B cell (primary cell): ENCODE results near the gene UBL3. TPM values are rescaled to one million over a fixed set of nuclear protein-coding genes. Genes with fewer than 3 reads are reported as not detected.

Source experiments
- ATAC-seq: fragments of 200-7000 bp; cut with Tn5 transposase; one replicate; pipeline ENCODE4 v1.10.0; 2021; ENCODE audit warnings: low read depth, mild to moderate bottlenecking, moderate number of reproducible peaks, moderate library complexity
- CTCF ChIA-PET: fragments of 350-600 bp; sonication (Branson Sonifier 250); formaldehyde crosslinking; loops from one replicate; lab custom pipeline; 2021; ENCODE audit warnings: antibody characterized with exemption, inconsistent platforms; lab: Charles Lee
- POLR2A ChIA-PET: fragments of 350-600 bp; sonication (Branson Sonifier 250); formaldehyde crosslinking; loops from one replicate; lab custom pipeline; 2021; ENCODE audit warnings: antibody characterized with exemption; lab: Charles Lee
- DNase-seq: peaks from one replicate; pipeline ENCODE4 v3.0.0; 2013
- H2AFZ ChIP-seq: 2 replicates; pipeline ENCODE4 v1.6.1; 2012; ENCODE audit warnings: mild to moderate bottlenecking, low read depth, low read length; ENCODE audit not compliant: insufficient read depth, poor library complexity, severe bottlenecking
- H3K27ac ChIP-seq, 2 donors: 1 replicate in 1 of 2; 2 replicates in 1 of 2; pipeline ENCODE4 v1.5.1; 2012 to 2013; ENCODE audit warnings: low read length in 2 of 2, mild to moderate bottlenecking in 2 of 2, moderate library complexity in 1 of 2
- H3K27me3 ChIP-seq, 4 experiments: fragments of 200-600 bp in 1 of 4; sonication (generic) in 1 of 4; replicated peaks in 1 of 4; 1 replicate in 2 of 4; 2 replicates in 2 of 4; pipeline versions ENCODE4 v1.6.1 to v1.7.0; 2013 to 2016; ENCODE audit warnings: low read length in 3 of 4, mild to moderate bottlenecking in 2 of 4, mixed read lengths in 1 of 4, moderate library complexity in 1 of 4; ENCODE audit not compliant: insufficient read depth in 4 of 4, control insufficient read depth in 3 of 4; ENCODE audit errors: control extremely low read depth in 1 of 4
- H3K36me3 ChIP-seq, 2 experiments: replicated peaks in 1 of 2; 1 replicate in 1 of 2; 2 replicates in 1 of 2; pipeline versions ENCODE4 v1.6.1 to v1.7.1; 2013; ENCODE audit warnings: low read length in 1 of 2; ENCODE audit not compliant: insufficient read depth in 2 of 2, control insufficient read depth in 1 of 2; ENCODE audit errors: control extremely low read depth in 1 of 2, extremely low read depth in 1 of 2
- H3K4me1 ChIP-seq, 2 donors: fragments of 200-600 bp in 1 of 2; sonication (generic) in 1 of 2; 1 replicate in 1 of 2; 2 replicates in 1 of 2; pipeline versions ENCODE4 v1.5.1 to v1.6.1; 2013 to 2017; ENCODE audit warnings: low read length in 2 of 2; ENCODE audit not compliant: control insufficient read depth in 2 of 2, insufficient read depth in 2 of 2
- H3K4me2 ChIP-seq: replicated peaks from 2 replicates; pipeline ENCODE3; 2012; ENCODE audit warnings: mild to moderate bottlenecking, low read depth, low read length; ENCODE audit not compliant: poor library complexity, severe bottlenecking
- H3K4me3 ChIP-seq, 5 experiments: fragments of 200-600 bp in 1 of 5; sonication (generic) in 1 of 5; 1 replicate in 3 of 5; 2 replicates in 2 of 5; pipeline versions ENCODE4 v1.5.1 to v1.7.0; 2011 to 2016; ENCODE audit warnings: low read length in 4 of 5, mild to moderate bottlenecking in 4 of 5, low read depth in 2 of 5, control low read depth in 1 of 5, moderate library complexity in 1 of 5; ENCODE audit not compliant: insufficient read depth in 1 of 5; ENCODE audit errors: control extremely low read depth in 1 of 5, extremely low read depth in 1 of 5
- H3K79me2 ChIP-seq: fragments of 200-600 bp; sonication (generic); one replicate; pipeline ENCODE4 v1.6.0; 2016; ENCODE audit warnings: low read length; ENCODE audit not compliant: control insufficient read depth, insufficient read depth
- H3K9ac ChIP-seq: fragments of 200-600 bp; sonication (generic); 2 replicates; pipeline ENCODE4 v1.6.1; 2017; ENCODE audit warnings: mild to moderate bottlenecking, low read length, moderate library complexity
- H3K9me3 ChIP-seq, 3 donors: one replicate each; pipeline versions ENCODE4 v1.6.1 to v1.7.1; 2013; ENCODE audit warnings: low read length in 2 of 3; ENCODE audit not compliant: control insufficient read depth in 2 of 3, insufficient read depth in 1 of 3; ENCODE audit errors: control extremely low read depth in 1 of 3
- H4K20me1 ChIP-seq: 2 replicates; pipeline ENCODE4 v1.6.0; 2012; ENCODE audit warnings: mild to moderate bottlenecking, low read length; ENCODE audit not compliant: insufficient read depth, control insufficient read depth, poor library complexity, severe bottlenecking
- H3K27ac Mint-ChIP-seq: one replicate; pipeline ENCODE4 v1.8.0; 2021; ENCODE audit warnings: mixed read lengths
- H3K27me3 Mint-ChIP-seq: one replicate; pipeline ENCODE4 v1.8.0; 2021; ENCODE audit warnings: mixed read lengths
- H3K4me1 Mint-ChIP-seq: one replicate; pipeline ENCODE4 v1.8.0; 2021; ENCODE audit warnings: mixed read lengths
- H3K4me3 Mint-ChIP-seq: one replicate; pipeline ENCODE4 v1.8.0; 2021; ENCODE audit warnings: mixed read lengths
- H3K9me3 Mint-ChIP-seq: one replicate; pipeline ENCODE4 v1.8.0; 2022; ENCODE audit warnings: mixed read lengths; ENCODE audit not compliant: insufficient read depth
- EZH2 ChIP-seq: IDR thresholded peaks from 2 replicates; pipeline ENCODE4 v1.6.1; 2012; ENCODE audit warnings: borderline replicate concordance, low read depth, mild to moderate bottlenecking, moderate library complexity, low read length; ENCODE audit not compliant: insufficient read depth, poor library complexity, severe bottlenecking
- WGBS: methylation state at CpG from one replicate; pipeline ENCODE4 v1.1.5; 2013; ENCODE audit warnings: missing lambda C conversion rate; ENCODE audit not compliant: insufficient coverage; 5-methylcytosine and 5-hydroxymethylcytosine counted together
- intact Hi-C: fragments of 100-400 bp; cut with micrococcal nuclease; formaldehyde crosslinking; loops from one replicate; pipeline ENCODE4 v1.10.0; 2022
- polyA plus RNA-seq: library from polyadenylated mRNA; depleted of rRNA; stranded (reverse); fragments of >200 nt; gene quantifications from 2 replicates; pipeline ENCODE4 v1.2.3, GENCODE V29; 2012
- total RNA-seq, 2 donors: library from RNA; stranded (reverse); fragments of 120-200 nt in 1 of 2; gene quantifications; 1 replicate in 1 of 2; 2 replicates in 1 of 2; pipeline versions ENCODE4 v1.2.3 to v1.2.4, GENCODE V29; 2013 to 2022
- TF ChIP-seq, protein P1 (sequence below): fragments of 200-600 bp; IDR thresholded peaks from one replicate; pipeline ENCODE4 v1.8.0; 2022; ENCODE audit warnings: antibody characterized with exemption, mild to moderate bottlenecking

The UBL3 gene
- total and polyA plus RNA-seq, 2 donors (not counting 1 experiment from before 2014, with no cell fraction given), result 7.3 to 27.9 TPM

DNA sequence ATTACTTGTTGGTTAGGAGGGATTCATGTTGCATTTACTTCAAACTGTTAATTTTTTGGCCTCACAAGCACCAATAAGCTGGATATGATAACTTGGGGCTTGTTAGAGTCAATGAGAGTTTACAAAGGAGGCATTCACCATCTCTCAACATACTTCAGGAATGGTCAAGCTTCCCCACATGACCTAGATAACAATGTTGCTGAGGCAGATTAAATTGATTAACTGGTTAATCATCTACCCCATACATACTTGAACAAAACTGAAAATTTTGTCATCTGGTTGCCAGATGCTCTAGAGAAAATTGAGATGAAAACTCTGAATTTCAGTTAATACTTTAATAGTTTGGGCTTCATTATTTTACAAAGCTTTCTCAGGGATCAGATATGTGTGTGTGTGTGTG, 43.0 kb upstream of the UBL3 start:
- Mint-ChIP-seq H3K4me3 (no peak overlapping the region), H3K9me3 (no peaks in the 10 kb centered on the region), H3K27me3 (peaks cover 4% of the 10 kb centered on the region), H3K4me1 (no peaks in the 10 kb centered on the region), H3K27ac (no peak overlapping the region)
- H3K79me2 ChIP-seq, result no peaks in the 10 kb centered on the region
- H2AFZ ChIP-seq, result no peak overlapping the region
- no peaks in the 10 kb centered on the region for H4K20me1 ChIP-seq
- no peaks in the 10 kb centered on the region for H3K4me1 ChIP-seq
- H3K9ac ChIP-seq, result no peak overlapping the region
- no peak for TF ChIP-seq EZH2
- TF ChIP-seq, protein P1, sequence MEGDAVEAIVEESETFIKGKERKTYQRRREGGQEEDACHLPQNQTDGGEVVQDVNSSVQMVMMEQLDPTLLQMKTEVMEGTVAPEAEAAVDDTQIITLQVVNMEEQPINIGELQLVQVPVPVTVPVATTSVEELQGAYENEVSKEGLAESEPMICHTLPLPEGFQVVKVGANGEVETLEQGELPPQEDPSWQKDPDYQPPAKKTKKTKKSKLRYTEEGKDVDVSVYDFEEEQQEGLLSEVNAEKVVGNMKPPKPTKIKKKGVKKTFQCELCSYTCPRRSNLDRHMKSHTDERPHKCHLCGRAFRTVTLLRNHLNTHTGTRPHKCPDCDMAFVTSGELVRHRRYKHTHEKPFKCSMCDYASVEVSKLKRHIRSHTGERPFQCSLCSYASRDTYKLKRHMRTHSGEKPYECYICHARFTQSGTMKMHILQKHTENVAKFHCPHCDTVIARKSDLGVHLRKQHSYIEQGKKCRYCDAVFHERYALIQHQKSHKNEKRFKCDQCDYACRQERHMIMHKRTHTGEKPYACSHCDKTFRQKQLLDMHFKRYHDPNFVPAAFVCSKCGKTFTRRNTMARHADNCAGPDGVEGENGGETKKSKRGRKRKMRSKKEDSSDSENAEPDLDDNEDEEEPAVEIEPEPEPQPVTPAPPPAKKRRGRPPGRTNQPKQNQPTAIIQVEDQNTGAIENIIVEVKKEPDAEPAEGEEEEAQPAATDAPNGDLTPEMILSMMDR, result no peak
- no peaks in the 10 kb centered on the region for H3K9me3 ChIP-seq
- H3K27ac ChIP-seq, result no peak overlapping the region
- no peaks in the 10 kb centered on the region for H3K36me3 ChIP-seq
- intact Hi-C loops, result no loop called here
- POLR2A ChIA-PET, result no interaction called here
- H3K27me3 ChIP-seq, result no peaks in the 10 kb centered on the region
- no peak for DNase-seq
- H3K4me3 ChIP-seq, result no peak overlapping the region
- CTCF ChIA-PET, result interaction anchor here (1.7 kb wide), 1 partner anchor 31 kb away, joined by 5 read pairs; no protein-coding TSS in a partner anchor
- no peak overlapping the region for H3K4me2 ChIP-seq
- ATAC-seq, result no peak

DNA sequence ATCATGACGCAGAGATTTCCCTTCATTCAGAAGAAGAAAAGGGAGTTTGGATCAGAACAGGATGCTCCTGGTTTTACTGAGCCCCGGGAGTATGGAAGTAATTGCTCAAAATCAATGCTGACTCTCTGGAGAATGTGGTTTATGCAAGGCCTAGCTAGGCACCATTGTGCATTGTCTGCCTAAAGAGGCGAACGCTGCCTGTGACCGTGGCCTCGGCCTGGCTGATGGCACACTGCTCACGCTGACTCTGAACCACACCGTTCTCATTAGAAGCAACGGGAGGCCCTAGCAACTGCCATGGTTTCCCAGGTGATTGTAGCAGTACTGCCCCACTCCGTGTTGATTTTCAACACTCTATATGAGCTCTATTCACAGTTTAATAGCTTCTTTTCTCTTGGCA, 41.7 kb upstream of the UBL3 start:
- Histone ChIP-seq H2AFZ (no peak overlapping the region), H3K9me3 (no peaks in the 10 kb centered on the region), H3K36me3 (no peaks in the 10 kb centered on the region), H3K27ac (no peak overlapping the region), H3K4me1 (no peaks in the 10 kb centered on the region), H3K27me3 (no peaks in the 10 kb centered on the region), H3K9ac (no peak overlapping the region), H3K4me2 (no peak overlapping the region), H3K4me3 (no peak overlapping the region), H3K79me2 (no peaks in the 10 kb centered on the region), H4K20me1 (no peaks in the 10 kb centered on the region)
- Mint-ChIP-seq H3K27ac (no peak overlapping the region), H3K4me1 (no peaks in the 10 kb centered on the region), H3K27me3 (no peaks in the 10 kb centered on the region), H3K9me3 (no peaks in the 10 kb centered on the region), H3K4me3 (no peak overlapping the region)
- intact Hi-C loops, result no loop called here
- ChIA-PET CTCF (interaction anchor here (1.2 kb wide), 1 partner anchor 32 kb away, joined by 3 read pairs; no protein-coding TSS in a partner anchor), POLR2A (no interaction called here)
- ATAC-seq (no peak), DNase-seq (no peak)
- WGBS, result 93% methylated on average over 10 of the region's 10 CpGs
- TF ChIP-seq, protein P1, result no peak
- no peak for TF ChIP-seq EZH2
